ENCODE results near the gene SYAP1.
"Not testable (repeated sequence)": the region's sequence is repeated elsewhere in the genome, so short reads cannot be mapped to it uniquely, and the experiment has no call there.

SYAP1 gene

GRCh38 chrX:16772460-16772859 is 53.0 kb downstream of the SYAP1 start:
- in situ Hi-C loops (cut with MboI; ENCODE audit: low pct_unique_long_range_greater_than_20kb, low sequenced_read_pairs, unreplicated experiment): no loop called here
- no peak for TF ChIP-seq CTCF (IDR thresholded peaks at IDR 0.05; ENCODE audit: extremely low read depth, insufficient read depth, missing control alignments)
- no peak for DNase-seq (ENCODE audit: low spot score)

- no peak for DNase-seq (ENCODE audit: low spot score)
- in situ Hi-C loops (cut with MboI; ENCODE audit: low pct_unique_long_range_greater_than_20kb, low sequenced_read_pairs, unreplicated experiment): no loop called here
- TF ChIP-seq CTCF (IDR thresholded peaks at IDR 0.05; ENCODE audit: extremely low read depth, insufficient read depth, missing control alignments): no peak
Measured at GRCh38 chrX:16774746-16775145, 55.3 kb downstream of the SYAP1 start.

GRCh38 chrX:16778545-16778944 is 59.1 kb downstream of the SYAP1 start:
- no peak for TF ChIP-seq CTCF (IDR thresholded peaks at IDR 0.05; ENCODE audit: extremely low read depth, insufficient read depth, missing control alignments)
- in situ Hi-C loops (cut with MboI; ENCODE audit: low pct_unique_long_range_greater_than_20kb, low sequenced_read_pairs, unreplicated experiment): no loop called here
- no peak for DNase-seq (ENCODE audit: low spot score)

GRCh38 chrX:16778993-16779392 is 59.6 kb downstream of the SYAP1 start:
- in situ Hi-C loops (cut with MboI; ENCODE audit: low pct_unique_long_range_greater_than_20kb, low sequenced_read_pairs, unreplicated experiment): no loop called here
- DNase-seq (ENCODE audit: low spot score): no peak
- no peak for TF ChIP-seq CTCF (IDR thresholded peaks at IDR 0.05; ENCODE audit: extremely low read depth, insufficient read depth, missing control alignments)

- in situ Hi-C loops (cut with MboI; ENCODE audit: low pct_unique_long_range_greater_than_20kb, low sequenced_read_pairs, unreplicated experiment): not testable (repeated sequence)
Measured at GRCh38 chrX:16779815-16780214, 60.4 kb downstream of the SYAP1 start.

GRCh38 chrX:16783452-16783851 is 64.0 kb downstream of the SYAP1 start:
- in situ Hi-C loops (cut with MboI; ENCODE audit: low pct_unique_long_range_greater_than_20kb, low sequenced_read_pairs, unreplicated experiment): no loop called here
- no peak for TF ChIP-seq CTCF (IDR thresholded peaks at IDR 0.05; ENCODE audit: extremely low read depth, insufficient read depth, missing control alignments)
- DNase-seq (ENCODE audit: low spot score): no peak

More at GRCh38 chrX:16779815-16780214, 60.4 kb downstream of the SYAP1 start:
- DNase-seq (ENCODE audit: low spot score): not testable (repeated sequence)

- in situ Hi-C loops (cut with MboI; ENCODE audit: low pct_unique_long_range_greater_than_20kb, low sequenced_read_pairs, unreplicated experiment); DNase-seq (ENCODE audit: low spot score): not testable (repeated sequence)
Measured at GRCh38 chrX:16784440-16784839, 65.0 kb downstream of the SYAP1 start.
